Coronary artery (tissue), 2 donors: ENCODE results near the gene ATXN7L3B.

Experiments
- DNase-seq: peaks from one replicate; pipeline ENCODE4 v3.0.0-alpha.2; 2017; ENCODE audit warnings: low spot score
- H3K27ac ChIP-seq, 2 donors: fragments of 200-600 bp; sonication (generic); one replicate each; pipeline ENCODE4 v1.5.1; 2016 to 2019
- H3K4me3 ChIP-seq: fragments of 200-600 bp; sonication (generic); 2 replicates; pipeline ENCODE4 v1.5.1; 2016; ENCODE audit warnings: mild to moderate bottlenecking, moderate library complexity
- TF ChIP-seq, protein P1 (sequence below): fragments of 200-600 bp; sonication (generic); IDR thresholded peaks from one replicate; pipeline ENCODE4 v1.5.1; 2019; ENCODE audit warnings: antibody characterized with exemption

ATXN7L3B gene

DNA sequence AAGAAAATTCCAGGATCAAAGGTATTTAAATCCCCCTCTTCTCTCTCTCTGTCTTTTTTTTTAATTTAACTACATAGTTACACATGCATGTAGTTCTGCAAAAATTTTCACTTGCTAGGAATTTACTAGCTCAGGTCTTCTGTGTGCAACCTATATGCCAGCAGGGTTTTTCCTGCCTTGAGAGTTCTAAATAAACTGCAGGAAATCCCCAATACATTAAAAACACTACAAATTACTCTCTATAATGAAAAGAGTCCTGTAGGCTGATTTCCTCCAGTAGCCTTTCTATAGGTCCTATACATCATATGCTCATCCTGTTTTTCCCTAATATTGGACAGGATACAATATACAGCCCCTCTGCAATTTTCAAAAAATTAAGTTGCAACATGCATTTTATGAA is 27.7 kb upstream of the ATXN7L3B start:
- TF ChIP-seq, protein P1, sequence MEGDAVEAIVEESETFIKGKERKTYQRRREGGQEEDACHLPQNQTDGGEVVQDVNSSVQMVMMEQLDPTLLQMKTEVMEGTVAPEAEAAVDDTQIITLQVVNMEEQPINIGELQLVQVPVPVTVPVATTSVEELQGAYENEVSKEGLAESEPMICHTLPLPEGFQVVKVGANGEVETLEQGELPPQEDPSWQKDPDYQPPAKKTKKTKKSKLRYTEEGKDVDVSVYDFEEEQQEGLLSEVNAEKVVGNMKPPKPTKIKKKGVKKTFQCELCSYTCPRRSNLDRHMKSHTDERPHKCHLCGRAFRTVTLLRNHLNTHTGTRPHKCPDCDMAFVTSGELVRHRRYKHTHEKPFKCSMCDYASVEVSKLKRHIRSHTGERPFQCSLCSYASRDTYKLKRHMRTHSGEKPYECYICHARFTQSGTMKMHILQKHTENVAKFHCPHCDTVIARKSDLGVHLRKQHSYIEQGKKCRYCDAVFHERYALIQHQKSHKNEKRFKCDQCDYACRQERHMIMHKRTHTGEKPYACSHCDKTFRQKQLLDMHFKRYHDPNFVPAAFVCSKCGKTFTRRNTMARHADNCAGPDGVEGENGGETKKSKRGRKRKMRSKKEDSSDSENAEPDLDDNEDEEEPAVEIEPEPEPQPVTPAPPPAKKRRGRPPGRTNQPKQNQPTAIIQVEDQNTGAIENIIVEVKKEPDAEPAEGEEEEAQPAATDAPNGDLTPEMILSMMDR: no peak
- no peak for DNase-seq

DNA sequence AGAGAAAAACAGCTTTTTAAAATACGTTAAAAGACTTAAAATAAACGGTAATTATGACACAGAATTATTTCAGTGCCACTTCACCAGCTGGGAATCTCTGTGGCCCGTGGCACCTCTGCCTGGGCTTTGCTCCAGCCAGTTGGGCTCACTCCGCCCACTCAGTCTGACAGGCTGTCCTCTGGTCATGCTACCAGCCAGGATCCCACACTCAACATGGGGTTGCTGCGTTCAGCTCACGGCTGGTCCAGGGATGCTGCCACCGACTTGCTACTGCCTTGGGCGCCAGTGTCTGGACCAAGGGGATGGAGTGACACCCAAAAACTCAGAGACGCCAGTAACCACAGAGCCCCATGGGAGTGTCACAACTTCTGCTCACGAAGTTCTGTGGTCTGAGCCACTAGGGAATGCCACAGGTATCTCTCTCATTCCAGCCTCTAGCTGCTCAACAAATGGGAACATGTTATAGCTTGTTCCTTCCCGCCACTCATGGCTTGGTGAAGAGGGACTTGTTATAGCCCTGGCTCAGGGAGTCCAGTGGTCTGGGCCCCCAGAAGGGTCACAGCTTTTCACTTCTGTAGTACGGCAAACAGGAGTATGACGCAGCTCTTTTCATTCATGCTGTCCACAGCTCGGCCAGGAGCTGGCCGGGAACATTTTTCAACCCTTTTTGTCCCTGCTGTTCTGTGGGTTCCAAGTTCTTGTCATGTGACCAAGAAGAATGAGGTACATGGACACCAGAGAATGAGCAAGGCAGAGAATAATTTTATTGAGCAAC is 23.4 kb upstream of the ATXN7L3B start:
- DNase-seq: no peak
- Histone ChIP-seq H3K27ac (no peak overlapping the region), H3K4me3 (no peak overlapping the region)
- TF ChIP-seq, protein P1: no peak

More for the DNA sequence above, 27.7 kb upstream of the ATXN7L3B start:
- H3K27ac ChIP-seq: no peak overlapping the region
- H3K4me3 ChIP-seq: no peak overlapping the region

DNA sequence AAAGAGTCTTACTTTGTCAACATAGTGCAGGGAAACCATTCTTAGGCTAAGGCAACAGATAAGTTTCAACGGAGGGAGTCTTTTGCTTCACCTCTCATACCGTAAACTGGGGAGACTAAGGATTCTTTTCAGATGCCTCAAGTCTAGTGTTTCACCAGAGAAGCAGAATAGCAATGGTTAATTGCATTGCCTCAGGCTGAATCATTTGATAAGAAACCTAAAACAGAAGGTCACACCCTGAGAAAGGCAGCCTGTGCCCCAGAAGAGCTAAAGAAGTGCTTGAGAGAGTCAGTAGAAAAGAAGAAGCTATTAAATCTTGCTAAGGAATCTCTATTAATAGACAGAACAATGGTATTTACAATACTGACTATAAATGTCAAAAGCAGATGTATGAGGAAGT is 21.8 kb upstream of the ATXN7L3B start:
- TF ChIP-seq, protein P1: no peak
- H3K27ac ChIP-seq: no peak overlapping the region
- H3K4me3 ChIP-seq: no peak overlapping the region
- no peak for DNase-seq

DNA sequence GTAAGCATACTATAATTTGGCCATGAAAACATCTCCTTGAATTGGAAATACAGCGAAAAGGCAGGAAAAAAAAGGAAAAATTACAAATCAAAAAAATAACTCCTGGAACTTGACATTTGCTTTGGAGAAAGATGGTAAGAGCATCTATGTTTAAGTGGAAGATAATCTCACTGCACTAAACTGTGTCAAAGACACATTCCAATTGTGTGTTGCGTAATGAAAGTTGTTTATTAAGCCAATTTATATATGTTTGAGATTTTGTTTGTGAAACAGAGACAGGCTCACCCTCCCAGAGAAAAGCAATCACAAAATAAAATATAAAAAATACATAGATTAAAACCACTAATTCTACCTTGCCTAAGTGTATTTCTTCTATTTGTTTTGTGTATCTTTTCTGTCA is 11.1 kb upstream of the ATXN7L3B start:
- DNase-seq: no peak
- TF ChIP-seq, protein P1: no peak
- no peak overlapping the region for H3K4me3 ChIP-seq
- H3K27ac ChIP-seq: no peak overlapping the region

DNA sequence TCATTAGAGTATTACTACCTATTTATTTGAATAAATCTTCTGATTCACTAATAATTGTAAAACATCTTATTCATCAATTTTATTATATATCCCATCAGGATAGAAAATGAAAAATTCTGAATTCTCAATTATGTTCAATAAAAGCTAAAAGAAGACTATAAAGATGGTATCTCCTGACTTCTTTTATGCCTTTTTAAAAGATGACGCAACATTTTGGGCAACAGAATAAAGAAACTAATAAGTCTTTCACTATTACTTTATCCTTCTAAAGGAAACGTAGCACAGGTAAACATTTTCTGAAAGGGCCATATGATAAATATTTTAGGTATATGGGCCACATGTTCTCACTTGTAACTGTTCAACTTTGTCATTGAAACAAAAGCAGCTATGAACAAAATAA is 10.1 kb upstream of the ATXN7L3B start:
- Histone ChIP-seq H3K4me3 (no peak overlapping the region), H3K27ac (no peak overlapping the region)
- no peak for DNase-seq
- TF ChIP-seq, protein P1: no peak

DNA sequence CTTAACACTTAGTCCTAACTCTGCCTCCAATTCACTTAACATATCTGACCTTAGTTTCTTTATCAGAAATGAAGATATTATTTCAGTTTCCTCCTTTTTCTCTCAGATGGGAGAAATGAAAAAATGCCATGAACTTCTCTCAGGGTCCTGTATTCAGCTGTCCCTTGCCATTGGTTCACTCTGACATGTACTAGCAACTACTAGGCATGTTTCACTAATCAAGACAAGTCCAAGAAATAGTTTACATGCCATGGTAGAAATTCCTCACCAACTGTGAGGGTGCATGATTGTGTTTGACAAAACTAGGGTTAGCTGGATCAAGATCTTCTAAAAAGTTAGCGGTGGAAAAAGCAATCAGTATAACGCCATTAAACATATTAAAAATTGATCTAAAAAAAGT is 7.0 kb upstream of the ATXN7L3B start:
- TF ChIP-seq, protein P1: no peak
- Histone ChIP-seq H3K27ac (no peak overlapping the region), H3K4me3 (no peak overlapping the region)
- no peak for DNase-seq

DNA sequence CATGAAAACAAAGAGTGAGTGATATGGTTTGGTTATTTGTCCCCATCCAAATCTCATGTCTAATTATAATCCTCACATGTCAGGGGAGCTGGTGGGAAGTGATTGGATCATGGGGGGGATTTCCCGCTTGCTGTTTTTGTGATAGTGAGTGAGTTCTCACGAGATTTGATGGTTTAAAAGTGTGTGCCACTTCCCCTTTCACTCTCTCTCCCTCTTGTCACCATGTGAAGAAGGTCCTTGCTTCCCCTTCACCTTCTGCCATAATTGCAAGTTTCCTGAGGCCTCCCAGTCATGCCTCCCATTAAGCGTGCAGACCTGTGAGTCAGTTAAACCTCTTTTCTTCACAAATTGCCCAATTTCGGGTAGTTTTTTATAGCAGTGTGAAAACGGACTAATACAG is 2.1 kb upstream of the ATXN7L3B start:
- H3K4me3 ChIP-seq: no peak overlapping the region
- H3K27ac ChIP-seq: no peak overlapping the region
- TF ChIP-seq, protein P1: no peak
- DNase-seq: no peak
